B cell (primary cell): ENCODE measurements around the gene KRTAP5-1. TPM values are rescaled to one million over a fixed set of nuclear protein-coding genes. Genes with fewer than 3 reads are reported as not detected.

Experiments used
- ATAC-seq: fragments of 200-7000 bp; cut with Tn5 transposase; one replicate; pipeline ENCODE4 v1.10.0; 2021; ENCODE audit warnings: low read depth, mild to moderate bottlenecking, moderate number of reproducible peaks, moderate library complexity
- CTCF ChIA-PET: fragments of 350-600 bp; sonication (Branson Sonifier 250); formaldehyde crosslinking; loops from one replicate; lab custom pipeline; 2021; ENCODE audit warnings: antibody characterized with exemption, inconsistent platforms; lab: Charles Lee
- POLR2A ChIA-PET: fragments of 350-600 bp; sonication (Branson Sonifier 250); formaldehyde crosslinking; loops from one replicate; lab custom pipeline; 2021; ENCODE audit warnings: antibody characterized with exemption; lab: Charles Lee
- DNase-seq: peaks from one replicate; pipeline ENCODE4 v3.0.0; 2013
- H2AFZ ChIP-seq: 2 replicates; pipeline ENCODE4 v1.6.1; 2012; ENCODE audit warnings: mild to moderate bottlenecking, low read depth, low read length; ENCODE audit not compliant: insufficient read depth, poor library complexity, severe bottlenecking
- H3K27ac ChIP-seq, 2 donors: 1 replicate in 1 of 2; 2 replicates in 1 of 2; pipeline ENCODE4 v1.5.1; 2012 to 2013; ENCODE audit warnings: low read length in 2 of 2, mild to moderate bottlenecking in 2 of 2, moderate library complexity in 1 of 2
- H3K27me3 ChIP-seq, 4 experiments: fragments of 200-600 bp in 1 of 4; sonication (generic) in 1 of 4; replicated peaks in 1 of 4; 1 replicate in 2 of 4; 2 replicates in 2 of 4; pipeline versions ENCODE4 v1.6.1 to v1.7.0; 2013 to 2016; ENCODE audit warnings: low read length in 3 of 4, mild to moderate bottlenecking in 2 of 4, mixed read lengths in 1 of 4, moderate library complexity in 1 of 4; ENCODE audit not compliant: insufficient read depth in 4 of 4, control insufficient read depth in 3 of 4; ENCODE audit errors: control extremely low read depth in 1 of 4
- H3K36me3 ChIP-seq, 2 experiments: replicated peaks in 1 of 2; 1 replicate in 1 of 2; 2 replicates in 1 of 2; pipeline versions ENCODE4 v1.6.1 to v1.7.1; 2013; ENCODE audit warnings: low read length in 1 of 2; ENCODE audit not compliant: insufficient read depth in 2 of 2, control insufficient read depth in 1 of 2; ENCODE audit errors: control extremely low read depth in 1 of 2, extremely low read depth in 1 of 2
- H3K4me1 ChIP-seq, 2 donors: fragments of 200-600 bp in 1 of 2; sonication (generic) in 1 of 2; 1 replicate in 1 of 2; 2 replicates in 1 of 2; pipeline versions ENCODE4 v1.5.1 to v1.6.1; 2013 to 2017; ENCODE audit warnings: low read length in 2 of 2; ENCODE audit not compliant: control insufficient read depth in 2 of 2, insufficient read depth in 2 of 2
- H3K4me2 ChIP-seq: replicated peaks from 2 replicates; pipeline ENCODE3; 2012; ENCODE audit warnings: mild to moderate bottlenecking, low read depth, low read length; ENCODE audit not compliant: poor library complexity, severe bottlenecking
- H3K4me3 ChIP-seq, 5 experiments: fragments of 200-600 bp in 1 of 5; sonication (generic) in 1 of 5; 1 replicate in 3 of 5; 2 replicates in 2 of 5; pipeline versions ENCODE4 v1.5.1 to v1.7.0; 2011 to 2016; ENCODE audit warnings: low read length in 4 of 5, mild to moderate bottlenecking in 4 of 5, low read depth in 2 of 5, control low read depth in 1 of 5, moderate library complexity in 1 of 5; ENCODE audit not compliant: insufficient read depth in 1 of 5; ENCODE audit errors: control extremely low read depth in 1 of 5, extremely low read depth in 1 of 5
- H3K79me2 ChIP-seq: fragments of 200-600 bp; sonication (generic); one replicate; pipeline ENCODE4 v1.6.0; 2016; ENCODE audit warnings: low read length; ENCODE audit not compliant: control insufficient read depth, insufficient read depth
- H3K9ac ChIP-seq: fragments of 200-600 bp; sonication (generic); 2 replicates; pipeline ENCODE4 v1.6.1; 2017; ENCODE audit warnings: mild to moderate bottlenecking, low read length, moderate library complexity
- H3K9me3 ChIP-seq, 3 donors: one replicate each; pipeline versions ENCODE4 v1.6.1 to v1.7.1; 2013; ENCODE audit warnings: low read length in 2 of 3; ENCODE audit not compliant: control insufficient read depth in 2 of 3, insufficient read depth in 1 of 3; ENCODE audit errors: control extremely low read depth in 1 of 3
- H4K20me1 ChIP-seq: 2 replicates; pipeline ENCODE4 v1.6.0; 2012; ENCODE audit warnings: mild to moderate bottlenecking, low read length; ENCODE audit not compliant: insufficient read depth, control insufficient read depth, poor library complexity, severe bottlenecking
- H3K27ac Mint-ChIP-seq: one replicate; pipeline ENCODE4 v1.8.0; 2021; ENCODE audit warnings: mixed read lengths
- H3K27me3 Mint-ChIP-seq: one replicate; pipeline ENCODE4 v1.8.0; 2021; ENCODE audit warnings: mixed read lengths
- H3K4me1 Mint-ChIP-seq: one replicate; pipeline ENCODE4 v1.8.0; 2021; ENCODE audit warnings: mixed read lengths
- H3K4me3 Mint-ChIP-seq: one replicate; pipeline ENCODE4 v1.8.0; 2021; ENCODE audit warnings: mixed read lengths
- H3K9me3 Mint-ChIP-seq: one replicate; pipeline ENCODE4 v1.8.0; 2022; ENCODE audit warnings: mixed read lengths; ENCODE audit not compliant: insufficient read depth
- EZH2 ChIP-seq: IDR thresholded peaks from 2 replicates; pipeline ENCODE4 v1.6.1; 2012; ENCODE audit warnings: borderline replicate concordance, low read depth, mild to moderate bottlenecking, moderate library complexity, low read length; ENCODE audit not compliant: insufficient read depth, poor library complexity, severe bottlenecking
- WGBS: methylation state at CpG from one replicate; pipeline ENCODE4 v1.1.5; 2013; ENCODE audit warnings: missing lambda C conversion rate; ENCODE audit not compliant: insufficient coverage; 5-methylcytosine and 5-hydroxymethylcytosine counted together
- intact Hi-C: fragments of 100-400 bp; cut with micrococcal nuclease; formaldehyde crosslinking; loops from one replicate; pipeline ENCODE4 v1.10.0; 2022
- polyA plus RNA-seq: library from polyadenylated mRNA; depleted of rRNA; stranded (reverse); fragments of >200 nt; gene quantifications from 2 replicates; pipeline ENCODE4 v1.2.3, GENCODE V29; 2012
- total RNA-seq, 2 donors: library from RNA; stranded (reverse); fragments of 120-200 nt in 1 of 2; gene quantifications; 1 replicate in 1 of 2; 2 replicates in 1 of 2; pipeline versions ENCODE4 v1.2.3 to v1.2.4, GENCODE V29; 2013 to 2022
- TF ChIP-seq, protein P1 (sequence below): fragments of 200-600 bp; IDR thresholded peaks from one replicate; pipeline ENCODE4 v1.8.0; 2022; ENCODE audit warnings: antibody characterized with exemption, mild to moderate bottlenecking

KRTAP5-1 gene
- total and polyA plus RNA-seq, 2 donors (not counting 1 experiment from before 2014, with no cell fraction given): not detected

DNA sequence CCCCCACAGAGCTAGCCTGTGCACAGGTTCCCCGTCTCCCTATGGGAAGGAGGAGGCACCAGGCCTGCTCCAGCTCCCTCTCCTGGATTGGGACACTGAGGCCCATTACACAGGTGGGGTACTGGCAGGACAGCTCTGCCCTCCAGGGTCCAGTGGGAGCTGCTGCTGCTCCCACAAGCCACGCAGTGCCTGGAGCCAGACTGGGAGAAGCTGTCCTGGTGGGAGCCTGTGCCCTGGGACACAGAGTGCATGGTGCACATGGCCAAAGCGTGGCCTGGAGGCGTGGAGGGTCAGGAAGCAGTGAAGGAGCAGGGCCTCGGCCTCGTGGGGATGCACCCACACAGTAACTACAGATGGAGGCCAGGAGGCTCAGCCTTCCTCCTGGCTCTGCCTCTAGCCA, 40.5 kb downstream of the KRTAP5-1 start:
- no peak overlapping the region for H3K27ac ChIP-seq
- intact Hi-C loops: no loop called here
- H3K27ac Mint-ChIP-seq: no peak overlapping the region
- H3K27me3 Mint-ChIP-seq: peaks cover 14% of the 10 kb centered on the region
- no peak overlapping the region for H3K4me3 ChIP-seq
- peaks cover 14% of the 10 kb centered on the region for H3K4me1 Mint-ChIP-seq
- DNase-seq: no peak
- H3K4me1 ChIP-seq: peaks cover 23 to 27% of the 10 kb centered on the region in 2 donors
- no peaks in the 10 kb centered on the region for H3K79me2 ChIP-seq
- H4K20me1 ChIP-seq: peaks cover 8% of the 10 kb centered on the region
- no peaks in the 10 kb centered on the region for H3K9me3 Mint-ChIP-seq
- no peak for ATAC-seq
- H3K36me3 ChIP-seq: no peaks in the 10 kb centered on the region
- peaks cover 0 to 61% (median 17%) of the 10 kb centered on the region in 4 experiments for H3K27me3 ChIP-seq
- H3K9me3 ChIP-seq: peaks cover 0 to 10% (median 0%) of the 10 kb centered on the region in 3 donors
- H3K4me3 Mint-ChIP-seq: no peak overlapping the region
- H3K9ac ChIP-seq: no peak overlapping the region
- H2AFZ ChIP-seq: no peak overlapping the region
- TF ChIP-seq, protein P1, sequence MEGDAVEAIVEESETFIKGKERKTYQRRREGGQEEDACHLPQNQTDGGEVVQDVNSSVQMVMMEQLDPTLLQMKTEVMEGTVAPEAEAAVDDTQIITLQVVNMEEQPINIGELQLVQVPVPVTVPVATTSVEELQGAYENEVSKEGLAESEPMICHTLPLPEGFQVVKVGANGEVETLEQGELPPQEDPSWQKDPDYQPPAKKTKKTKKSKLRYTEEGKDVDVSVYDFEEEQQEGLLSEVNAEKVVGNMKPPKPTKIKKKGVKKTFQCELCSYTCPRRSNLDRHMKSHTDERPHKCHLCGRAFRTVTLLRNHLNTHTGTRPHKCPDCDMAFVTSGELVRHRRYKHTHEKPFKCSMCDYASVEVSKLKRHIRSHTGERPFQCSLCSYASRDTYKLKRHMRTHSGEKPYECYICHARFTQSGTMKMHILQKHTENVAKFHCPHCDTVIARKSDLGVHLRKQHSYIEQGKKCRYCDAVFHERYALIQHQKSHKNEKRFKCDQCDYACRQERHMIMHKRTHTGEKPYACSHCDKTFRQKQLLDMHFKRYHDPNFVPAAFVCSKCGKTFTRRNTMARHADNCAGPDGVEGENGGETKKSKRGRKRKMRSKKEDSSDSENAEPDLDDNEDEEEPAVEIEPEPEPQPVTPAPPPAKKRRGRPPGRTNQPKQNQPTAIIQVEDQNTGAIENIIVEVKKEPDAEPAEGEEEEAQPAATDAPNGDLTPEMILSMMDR: no peak
- TF ChIP-seq EZH2: no peak
- WGBS: 80% methylated on average over 6 of the region's 6 CpGs
- H3K4me2 ChIP-seq: no peak overlapping the region
- CTCF ChIA-PET: interaction anchor here (2.0 kb wide), 1 partner anchor 30 kb away, joined by 6 read pairs; no protein-coding TSS in a partner anchor
- POLR2A ChIA-PET: no interaction called here

DNA sequence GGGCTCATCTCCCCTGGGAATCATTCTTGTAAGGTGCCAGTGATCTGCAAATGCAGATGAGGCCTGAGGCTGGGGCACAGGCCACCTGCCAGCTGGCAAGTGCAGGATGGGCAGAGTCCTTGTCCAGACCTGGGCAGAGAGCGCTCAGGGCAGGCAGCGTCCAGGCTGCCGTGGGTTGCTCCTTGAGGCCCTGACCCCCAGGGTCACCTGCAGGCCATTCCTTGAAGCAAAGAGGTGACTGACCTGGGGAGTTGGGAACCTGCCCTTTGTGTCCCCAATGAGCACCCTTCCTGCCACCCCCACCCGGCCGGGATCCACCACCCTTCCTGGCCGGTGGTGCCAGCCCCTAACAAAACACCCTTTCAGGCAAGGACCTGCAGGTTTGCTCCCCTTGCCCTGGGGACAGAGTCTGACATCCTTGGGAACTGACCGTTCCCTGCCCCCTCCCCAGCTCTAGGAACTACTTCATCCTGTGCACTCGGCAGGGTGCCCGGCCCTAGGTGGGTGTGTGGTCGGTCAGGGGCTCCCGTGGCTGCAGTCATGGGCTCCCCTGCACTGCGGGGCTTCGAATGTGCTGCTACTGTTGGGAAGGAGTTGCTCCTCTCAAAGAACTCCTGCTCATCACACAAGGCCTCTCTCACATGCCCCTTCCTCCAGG, 41.3 kb downstream of the KRTAP5-1 start:
- Histone ChIP-seq H2AFZ (no peak overlapping the region), H3K4me3 (no peak overlapping the region), H3K27me3 (peaks cover 0 to 53% (median 16%) of the 10 kb centered on the region in 4 experiments), H4K20me1 (peaks cover 8% of the 10 kb centered on the region), H3K36me3 (no peaks in the 10 kb centered on the region), H3K9ac (no peak overlapping the region), H3K4me1 (peaks cover 23 to 27% of the 10 kb centered on the region in 2 donors), H3K79me2 (no peaks in the 10 kb centered on the region), H3K9me3 (peaks cover 0 to 10% (median 0%) of the 10 kb centered on the region in 3 donors), H3K4me2 (no peak overlapping the region), H3K27ac (no peak overlapping the region)
- peak overlapping the region; percentile 26 for H3K27ac Mint-ChIP-seq
- H3K9me3 Mint-ChIP-seq: no peaks in the 10 kb centered on the region
- peaks cover 12% of the 10 kb centered on the region for H3K4me1 Mint-ChIP-seq
- ChIA-PET POLR2A (no interaction called here), CTCF (interaction anchor here (2.0 kb wide), 1 partner anchor 31 kb away, joined by 6 read pairs; no protein-coding TSS in a partner anchor)
- no peak for ATAC-seq
- no peak for DNase-seq
- intact Hi-C loops: no loop called here
- WGBS: 92% methylated on average over 10 of the region's 13 CpGs
- no peak overlapping the region for H3K4me3 Mint-ChIP-seq
- TF ChIP-seq, protein P1: no peak
- TF ChIP-seq EZH2: no peak
- peaks cover 14% of the 10 kb centered on the region for H3K27me3 Mint-ChIP-seq
